ENCODE results near the gene PAFAH2. TPM values are rescaled to one million over a fixed set of nuclear protein-coding genes. Genes with fewer than 3 reads are reported as not detected.
A peak's percentile ranks its signal among the peaks of the same experiment; 100 is the strongest.

PAFAH2 gene
- total and polyA plus RNA-seq, 2 of the 13 experiments (the other 11 are each of a cell fraction or from before 2014, with no cell fraction given) = 6.9 to 9.4 TPM

DNA sequence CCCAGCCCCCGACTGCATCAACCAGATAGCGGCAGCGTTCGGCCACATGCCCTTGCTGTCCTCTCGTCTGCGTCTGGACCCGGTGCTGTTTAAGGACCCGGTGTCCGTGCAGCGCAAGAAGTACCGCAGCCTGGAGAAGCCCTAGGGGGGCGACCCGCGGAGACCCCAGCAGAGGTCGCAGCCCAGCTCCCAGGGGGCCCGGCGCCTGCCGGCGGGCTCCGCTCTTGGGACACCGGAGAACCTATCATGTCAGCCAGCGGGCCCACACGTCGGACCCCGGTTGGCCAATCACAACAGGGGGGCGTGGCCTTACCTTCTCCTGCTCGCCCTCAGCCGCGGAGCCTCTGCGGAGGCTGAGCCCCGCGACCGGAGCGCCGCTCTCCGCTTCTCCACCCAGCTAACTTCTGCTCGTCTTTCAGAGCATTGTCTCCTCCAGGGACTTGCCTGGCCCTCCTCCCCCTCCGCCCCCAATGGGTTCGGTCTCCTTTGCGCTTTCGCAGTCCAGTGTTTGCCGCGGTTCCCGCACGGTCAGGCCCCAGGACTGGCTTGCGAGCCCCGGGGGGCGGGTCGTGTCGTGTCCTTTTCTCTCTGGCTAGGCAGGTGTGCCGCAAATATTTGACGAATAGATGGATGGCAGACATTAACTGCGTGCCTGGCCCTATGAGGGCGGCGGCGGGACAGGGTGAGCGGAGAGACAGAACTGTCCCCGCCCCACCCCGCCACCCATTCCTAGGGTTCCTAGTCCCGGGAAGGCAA lies 37.5 kb upstream of the PAFAH2 start (continued):
- TF ChIP-seq, protein P1, sequence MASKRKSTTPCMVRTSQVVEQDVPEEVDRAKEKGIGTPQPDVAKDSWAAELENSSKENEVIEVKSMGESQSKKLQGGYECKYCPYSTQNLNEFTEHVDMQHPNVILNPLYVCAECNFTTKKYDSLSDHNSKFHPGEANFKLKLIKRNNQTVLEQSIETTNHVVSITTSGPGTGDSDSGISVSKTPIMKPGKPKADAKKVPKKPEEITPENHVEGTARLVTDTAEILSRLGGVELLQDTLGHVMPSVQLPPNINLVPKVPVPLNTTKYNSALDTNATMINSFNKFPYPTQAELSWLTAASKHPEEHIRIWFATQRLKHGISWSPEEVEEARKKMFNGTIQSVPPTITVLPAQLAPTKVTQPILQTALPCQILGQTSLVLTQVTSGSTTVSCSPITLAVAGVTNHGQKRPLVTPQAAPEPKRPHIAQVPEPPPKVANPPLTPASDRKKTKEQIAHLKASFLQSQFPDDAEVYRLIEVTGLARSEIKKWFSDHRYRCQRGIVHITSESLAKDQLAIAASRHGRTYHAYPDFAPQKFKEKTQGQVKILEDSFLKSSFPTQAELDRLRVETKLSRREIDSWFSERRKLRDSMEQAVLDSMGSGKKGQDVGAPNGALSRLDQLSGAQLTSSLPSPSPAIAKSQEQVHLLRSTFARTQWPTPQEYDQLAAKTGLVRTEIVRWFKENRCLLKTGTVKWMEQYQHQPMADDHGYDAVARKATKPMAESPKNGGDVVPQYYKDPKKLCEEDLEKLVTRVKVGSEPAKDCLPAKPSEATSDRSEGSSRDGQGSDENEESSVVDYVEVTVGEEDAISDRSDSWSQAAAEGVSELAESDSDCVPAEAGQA (IDR thresholded peaks at IDR 0.05; ENCODE audit: low read depth) = no peak
- TF ChIP-seq, protein P1 (CRISPR knock-in tag; IDR thresholded peaks at IDR 0.05; ENCODE audit: borderline replicate concordance) = no peak
- TF ChIP-seq KMT2B (CRISPR knock-in tag; IDR thresholded peaks at IDR 0.05) = 0 out of 2 replicates have a peak, but pooled peaks have one; percentile 2
- TF ChIP-seq KMT2A (CRISPR knock-in tag; IDR thresholded peaks at IDR 0.05) = peak; percentile 71; the same call in 1 of the 2 replicates
- TF ChIP-seq, protein P2, sequence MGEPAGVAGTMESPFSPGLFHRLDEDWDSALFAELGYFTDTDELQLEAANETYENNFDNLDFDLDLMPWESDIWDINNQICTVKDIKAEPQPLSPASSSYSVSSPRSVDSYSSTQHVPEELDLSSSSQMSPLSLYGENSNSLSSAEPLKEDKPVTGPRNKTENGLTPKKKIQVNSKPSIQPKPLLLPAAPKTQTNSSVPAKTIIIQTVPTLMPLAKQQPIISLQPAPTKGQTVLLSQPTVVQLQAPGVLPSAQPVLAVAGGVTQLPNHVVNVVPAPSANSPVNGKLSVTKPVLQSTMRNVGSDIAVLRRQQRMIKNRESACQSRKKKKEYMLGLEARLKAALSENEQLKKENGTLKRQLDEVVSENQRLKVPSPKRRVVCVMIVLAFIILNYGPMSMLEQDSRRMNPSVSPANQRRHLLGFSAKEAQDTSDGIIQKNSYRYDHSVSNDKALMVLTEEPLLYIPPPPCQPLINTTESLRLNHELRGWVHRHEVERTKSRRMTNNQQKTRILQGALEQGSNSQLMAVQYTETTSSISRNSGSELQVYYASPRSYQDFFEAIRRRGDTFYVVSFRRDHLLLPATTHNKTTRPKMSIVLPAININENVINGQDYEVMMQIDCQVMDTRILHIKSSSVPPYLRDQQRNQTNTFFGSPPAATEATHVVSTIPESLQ (CRISPR knock-in tag; conservative IDR thresholded peaks at IDR 0.05) = no peak
- no peak for TF ChIP-seq STAG1 (CRISPR knock-in tag; IDR thresholded peaks at IDR 0.05)
- TF ChIP-seq SIN3A (IDR thresholded peaks at IDR 0.05; ENCODE audit: borderline replicate concordance, low read depth, low read length) = 0 out of 2 replicates have a peak, but pooled peaks have one; percentile 27
- TF ChIP-seq, protein P3, sequence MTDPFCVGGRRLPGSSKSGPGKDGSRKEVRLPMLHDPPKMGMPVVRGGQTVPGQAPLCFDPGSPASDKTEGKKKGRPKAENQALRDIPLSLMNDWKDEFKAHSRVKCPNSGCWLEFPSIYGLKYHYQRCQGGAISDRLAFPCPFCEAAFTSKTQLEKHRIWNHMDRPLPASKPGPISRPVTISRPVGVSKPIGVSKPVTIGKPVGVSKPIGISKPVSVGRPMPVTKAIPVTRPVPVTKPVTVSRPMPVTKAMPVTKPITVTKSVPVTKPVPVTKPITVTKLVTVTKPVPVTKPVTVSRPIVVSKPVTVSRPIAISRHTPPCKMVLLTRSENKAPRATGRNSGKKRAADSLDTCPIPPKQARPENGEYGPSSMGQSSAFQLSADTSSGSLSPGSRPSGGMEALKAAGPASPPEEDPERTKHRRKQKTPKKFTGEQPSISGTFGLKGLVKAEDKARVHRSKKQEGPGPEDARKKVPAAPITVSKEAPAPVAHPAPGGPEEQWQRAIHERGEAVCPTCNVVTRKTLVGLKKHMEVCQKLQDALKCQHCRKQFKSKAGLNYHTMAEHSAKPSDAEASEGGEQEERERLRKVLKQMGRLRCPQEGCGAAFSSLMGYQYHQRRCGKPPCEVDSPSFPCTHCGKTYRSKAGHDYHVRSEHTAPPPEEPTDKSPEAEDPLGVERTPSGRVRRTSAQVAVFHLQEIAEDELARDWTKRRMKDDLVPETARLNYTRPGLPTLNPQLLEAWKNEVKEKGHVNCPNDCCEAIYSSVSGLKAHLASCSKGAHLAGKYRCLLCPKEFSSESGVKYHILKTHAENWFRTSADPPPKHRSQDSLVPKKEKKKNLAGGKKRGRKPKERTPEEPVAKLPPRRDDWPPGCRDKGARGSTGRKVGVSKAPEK (CRISPR knock-in tag; IDR thresholded peaks at IDR 0.05; ENCODE audit: borderline replicate concordance) = no peak
- TF ChIP-seq ZNF331 (CRISPR knock-in tag; IDR thresholded peaks at IDR 0.05) = 0 out of 2 replicates have a peak, but pooled peaks have one; percentile 10
- TF ChIP-seq, protein P4, sequence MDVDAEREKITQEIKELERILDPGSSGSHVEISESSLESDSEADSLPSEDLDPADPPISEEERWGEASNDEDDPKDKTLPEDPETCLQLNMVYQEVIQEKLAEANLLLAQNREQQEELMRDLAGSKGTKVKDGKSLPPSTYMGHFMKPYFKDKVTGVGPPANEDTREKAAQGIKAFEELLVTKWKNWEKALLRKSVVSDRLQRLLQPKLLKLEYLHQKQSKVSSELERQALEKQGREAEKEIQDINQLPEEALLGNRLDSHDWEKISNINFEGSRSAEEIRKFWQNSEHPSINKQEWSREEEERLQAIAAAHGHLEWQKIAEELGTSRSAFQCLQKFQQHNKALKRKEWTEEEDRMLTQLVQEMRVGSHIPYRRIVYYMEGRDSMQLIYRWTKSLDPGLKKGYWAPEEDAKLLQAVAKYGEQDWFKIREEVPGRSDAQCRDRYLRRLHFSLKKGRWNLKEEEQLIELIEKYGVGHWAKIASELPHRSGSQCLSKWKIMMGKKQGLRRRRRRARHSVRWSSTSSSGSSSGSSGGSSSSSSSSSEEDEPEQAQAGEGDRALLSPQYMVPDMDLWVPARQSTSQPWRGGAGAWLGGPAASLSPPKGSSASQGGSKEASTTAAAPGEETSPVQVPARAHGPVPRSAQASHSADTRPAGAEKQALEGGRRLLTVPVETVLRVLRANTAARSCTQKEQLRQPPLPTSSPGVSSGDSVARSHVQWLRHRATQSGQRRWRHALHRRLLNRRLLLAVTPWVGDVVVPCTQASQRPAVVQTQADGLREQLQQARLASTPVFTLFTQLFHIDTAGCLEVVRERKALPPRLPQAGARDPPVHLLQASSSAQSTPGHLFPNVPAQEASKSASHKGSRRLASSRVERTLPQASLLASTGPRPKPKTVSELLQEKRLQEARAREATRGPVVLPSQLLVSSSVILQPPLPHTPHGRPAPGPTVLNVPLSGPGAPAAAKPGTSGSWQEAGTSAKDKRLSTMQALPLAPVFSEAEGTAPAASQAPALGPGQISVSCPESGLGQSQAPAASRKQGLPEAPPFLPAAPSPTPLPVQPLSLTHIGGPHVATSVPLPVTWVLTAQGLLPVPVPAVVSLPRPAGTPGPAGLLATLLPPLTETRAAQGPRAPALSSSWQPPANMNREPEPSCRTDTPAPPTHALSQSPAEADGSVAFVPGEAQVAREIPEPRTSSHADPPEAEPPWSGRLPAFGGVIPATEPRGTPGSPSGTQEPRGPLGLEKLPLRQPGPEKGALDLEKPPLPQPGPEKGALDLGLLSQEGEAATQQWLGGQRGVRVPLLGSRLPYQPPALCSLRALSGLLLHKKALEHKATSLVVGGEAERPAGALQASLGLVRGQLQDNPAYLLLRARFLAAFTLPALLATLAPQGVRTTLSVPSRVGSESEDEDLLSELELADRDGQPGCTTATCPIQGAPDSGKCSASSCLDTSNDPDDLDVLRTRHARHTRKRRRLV (CRISPR knock-in tag; IDR thresholded peaks at IDR 0.05) = no peak; the same call in 1 of the 2 replicates
- 0 out of 2 replicates have a peak, but pooled peaks have one; percentile 10 for TF ChIP-seq ZSCAN29 (CRISPR knock-in tag; conservative IDR thresholded peaks at IDR 0.05)
- no peak for TF ChIP-seq SMARCC2 (IDR thresholded peaks at IDR 0.05)
